Fibroblast of lung (primary cell): Measurements from ENCODE around the gene ECEL1. TPM values are rescaled to one million over a fixed set of nuclear protein-coding genes. Genes with fewer than 3 reads are reported as not detected.

Experiments
- DNase-seq, 2 donors: peaks; one replicate each; pipeline versions ENCODE4 v3.0.0 to v3.0.0-alpha.2; 2010; ENCODE audit warnings: low read depth in 2 of 2
- H2AFZ ChIP-seq: 2 replicates; pipeline ENCODE4 v1.5.1; 2012; ENCODE audit warnings: low read length, control low read depth, inconsistent platforms
- H3K27ac ChIP-seq: 2 replicates; pipeline ENCODE4 v1.5.1; 2011; ENCODE audit warnings: low read length, control low read depth; ENCODE audit not compliant: insufficient read depth
- H3K27me3 ChIP-seq: 2 replicates; pipeline ENCODE4 v1.5.1; 2011; ENCODE audit warnings: mild to moderate bottlenecking, low read length; ENCODE audit not compliant: control insufficient read depth, insufficient read depth
- H3K36me3 ChIP-seq: 2 replicates; pipeline ENCODE4 v1.5.1; 2011; ENCODE audit warnings: low read length; ENCODE audit not compliant: control insufficient read depth, insufficient read depth
- H3K4me1 ChIP-seq: 2 replicates; pipeline ENCODE4 v1.5.1; 2011; ENCODE audit warnings: low read length; ENCODE audit not compliant: control insufficient read depth, insufficient read depth; ENCODE audit errors: extremely low read depth
- H3K4me2 ChIP-seq: 2 replicates; pipeline ENCODE4 v1.5.1; 2011; ENCODE audit warnings: low read length, control low read depth; ENCODE audit not compliant: insufficient read depth; ENCODE audit errors: extremely low read depth
- H3K4me3 ChIP-seq, 4 experiments: fragments of 200-600 bp in 1 of 4; sonication (generic) in 1 of 4; replicated peaks in 1 of 4; 2 replicates each; pipeline ENCODE4 v1.5.1; 2011 to 2016; ENCODE audit warnings: low read length in 4 of 4, low read depth in 3 of 4, mild to moderate bottlenecking in 3 of 4, control low read depth in 2 of 4, inconsistent platforms in 1 of 4, mixed read lengths in 1 of 4; ENCODE audit not compliant: insufficient read depth in 1 of 4; ENCODE audit errors: control extremely low read depth in 1 of 4
- H3K79me2 ChIP-seq: 2 replicates; pipeline ENCODE4 v1.5.1; 2012; ENCODE audit warnings: mild to moderate bottlenecking, low read length, inconsistent platforms; ENCODE audit not compliant: control insufficient read depth, insufficient read depth
- H3K9ac ChIP-seq: 2 replicates; pipeline ENCODE4 v1.5.1; 2011; ENCODE audit warnings: mild to moderate bottlenecking, low read length, control low read depth; ENCODE audit not compliant: insufficient read depth
- H3K9me3 ChIP-seq: 2 replicates; pipeline ENCODE4 v1.5.1; 2012; ENCODE audit warnings: low read depth, low read length; ENCODE audit not compliant: control insufficient read depth, insufficient read depth
- H4K20me1 ChIP-seq: 2 replicates; pipeline ENCODE4 v1.5.1; 2011; ENCODE audit warnings: low read length; ENCODE audit not compliant: control insufficient read depth, insufficient read depth; ENCODE audit errors: extremely low read depth
- CTCF ChIP-seq, 2 donors: IDR thresholded peaks in 1 of 2; conservative IDR thresholded peaks in 1 of 2; 1 replicate in 1 of 2; 2 replicates in 1 of 2; pipeline ENCODE4 v1.5.1; 2011 to 2012; ENCODE audit warnings: low read length in 2 of 2, control low read depth in 1 of 2, inconsistent platforms in 1 of 2, low read depth in 1 of 2, mild to moderate bottlenecking in 1 of 2
- EZH2 ChIP-seq: IDR thresholded peaks from 2 replicates; pipeline ENCODE4 v1.5.1; 2012; ENCODE audit warnings: low read length, control low read depth, mild to moderate bottlenecking; ENCODE audit errors: missing control alignments
- polyA plus RNA-seq, 2 donors: library from polyadenylated mRNA; depleted of rRNA in 1 of 2; stranded (reverse) in 1 of 2; unstranded in 1 of 2; fragments of >200 nt; gene quantifications; 2 replicates each; pipeline ENCODE4 v1.2.1, GENCODE V29; 2011 to 2012; ENCODE audit warnings: missing spikeins in 1 of 2
- total RNA-seq: library from RNA; depleted of rRNA; stranded (reverse); fragments of >200 nt; gene quantifications from 2 replicates; pipeline ENCODE4 v1.2.1, GENCODE V29; 2014

Gene ECEL1
- total and polyA plus RNA-seq, 2 donors (not counting 1 experiment from before 2014, with no cell fraction given), result not detected

DNA sequence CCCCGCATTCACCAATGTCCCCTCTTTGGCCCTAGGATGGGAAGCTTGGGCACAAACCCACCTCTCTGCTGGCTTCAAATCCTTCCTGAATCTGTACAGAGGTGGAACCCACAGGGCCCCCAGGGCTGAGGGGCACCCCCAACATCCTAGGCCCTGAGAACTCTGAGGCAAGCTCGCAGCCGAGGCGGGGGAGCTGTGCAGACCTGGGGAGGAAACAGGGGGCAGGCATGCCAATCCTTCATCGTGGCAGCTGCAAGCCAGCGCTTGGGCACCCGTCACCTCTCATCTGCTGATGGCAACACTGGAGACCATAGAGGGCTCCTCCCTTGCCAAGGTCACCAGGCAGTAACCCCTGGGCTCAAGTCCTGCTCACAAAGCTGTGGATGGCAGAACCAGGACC is 10.8 kb downstream of the ECEL1 start:
- no peaks in the 10 kb centered on the region for H3K9me3 ChIP-seq
- no peaks in the 10 kb centered on the region for H3K36me3 ChIP-seq
- H3K79me2 ChIP-seq, result no peaks in the 10 kb centered on the region
- H4K20me1 ChIP-seq, result no peaks in the 10 kb centered on the region
- DNase-seq, result no peak
- no peak for TF ChIP-seq CTCF (conservative IDR thresholded peaks at IDR 0.05 in 1 of 2, IDR thresholded peaks at IDR 0.05 in 1 of 2; ENCODE audit: low read depth in 1 of 2, low read length in 2 of 2)
- no peak for TF ChIP-seq EZH2
- no peaks in the 10 kb centered on the region for H3K4me1 ChIP-seq
- no peak overlapping the region for H3K27ac ChIP-seq
- no peak overlapping the region for H3K4me3 ChIP-seq
- H3K9ac ChIP-seq, result no peak overlapping the region
- no peak overlapping the region for H3K4me2 ChIP-seq
- H3K27me3 ChIP-seq, result no peaks in the 10 kb centered on the region
- no peak overlapping the region for H2AFZ ChIP-seq

DNA sequence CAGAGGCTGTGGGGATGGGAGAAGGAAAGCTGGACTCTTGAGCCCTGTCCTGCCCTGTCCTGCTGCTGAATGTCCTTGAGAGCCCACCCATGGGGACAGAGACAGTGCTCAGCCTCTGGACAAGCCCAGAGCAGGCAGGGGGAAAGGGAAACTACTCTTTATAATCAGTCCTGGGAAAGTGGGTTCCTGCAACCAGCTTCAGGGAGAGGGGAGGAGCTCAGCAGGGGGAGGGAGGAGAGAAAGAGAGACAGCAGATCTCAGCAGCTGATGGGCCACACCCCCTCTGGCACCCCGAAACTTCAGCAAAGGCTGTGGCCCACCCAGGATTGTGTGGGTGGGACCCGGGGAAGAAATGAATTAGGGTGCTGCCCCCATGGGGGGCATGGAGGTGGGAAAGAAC is 11.6 kb downstream of the ECEL1 start:
- no peaks in the 10 kb centered on the region for H3K27me3 ChIP-seq
- DNase-seq, result no peak
- no peaks in the 10 kb centered on the region for H3K79me2 ChIP-seq

GRCh38 chr2:232473467-232473890 is 14.2 kb downstream of the ECEL1 start:
- no peaks in the 10 kb centered on the region for H3K4me1 ChIP-seq
- no peaks in the 10 kb centered on the region for H3K9me3 ChIP-seq
- TF ChIP-seq CTCF (conservative IDR thresholded peaks at IDR 0.05 in 1 of 2, IDR thresholded peaks at IDR 0.05 in 1 of 2; ENCODE audit: low read depth in 1 of 2, low read length in 2 of 2), result no peak
- no peak for TF ChIP-seq EZH2
- H3K36me3 ChIP-seq, result no peaks in the 10 kb centered on the region
- no peak overlapping the region for H3K4me2 ChIP-seq
- H4K20me1 ChIP-seq, result no peaks in the 10 kb centered on the region
- DNase-seq, result peak; percentile 2 to 6
- H3K9ac ChIP-seq, result no peak overlapping the region
- no peaks in the 10 kb centered on the region for H3K79me2 ChIP-seq
- H3K4me3 ChIP-seq, result no peak overlapping the region
- no peak overlapping the region for H2AFZ ChIP-seq
- no peaks in the 10 kb centered on the region for H3K27me3 ChIP-seq
- no peak overlapping the region for H3K27ac ChIP-seq

More for the DNA sequence above, 11.6 kb downstream of the ECEL1 start:
- TF ChIP-seq CTCF (conservative IDR thresholded peaks at IDR 0.05 in 1 of 2, IDR thresholded peaks at IDR 0.05 in 1 of 2; ENCODE audit: low read depth in 1 of 2, low read length in 2 of 2) (no peak), EZH2 (no peak)
- Histone ChIP-seq H4K20me1 (no peaks in the 10 kb centered on the region), H3K27ac (no peak overlapping the region), H3K4me3 (no peak overlapping the region), H3K4me2 (no peak overlapping the region), H3K36me3 (no peaks in the 10 kb centered on the region), H2AFZ (no peak overlapping the region), H3K9me3 (no peaks in the 10 kb centered on the region), H3K4me1 (no peaks in the 10 kb centered on the region), H3K9ac (no peak overlapping the region)
